ENCODE results near the gene MIER3.

The MIER3 gene

DNA sequence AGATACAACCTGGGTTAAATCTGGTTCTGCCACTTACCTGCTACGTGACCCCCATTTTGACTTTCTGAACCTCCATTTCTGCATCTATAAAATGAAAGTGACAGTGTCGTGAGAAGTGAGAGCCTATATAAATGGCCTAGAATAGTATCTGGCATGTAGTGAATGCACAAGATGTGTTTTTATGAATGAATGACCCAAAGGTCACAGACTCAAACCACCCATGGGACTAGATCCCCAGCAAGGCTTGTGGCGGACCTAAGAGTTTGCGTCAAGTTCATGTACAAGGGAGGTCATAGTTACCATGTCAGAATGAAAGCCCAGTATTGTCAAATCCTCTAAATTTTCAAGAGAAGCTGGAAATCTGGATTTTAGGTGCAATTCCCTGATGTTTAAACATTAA lies 53.7 kb downstream of the MIER3 start:
- DNase-seq (ENCODE audit: low spot score) = no peak

DNA sequence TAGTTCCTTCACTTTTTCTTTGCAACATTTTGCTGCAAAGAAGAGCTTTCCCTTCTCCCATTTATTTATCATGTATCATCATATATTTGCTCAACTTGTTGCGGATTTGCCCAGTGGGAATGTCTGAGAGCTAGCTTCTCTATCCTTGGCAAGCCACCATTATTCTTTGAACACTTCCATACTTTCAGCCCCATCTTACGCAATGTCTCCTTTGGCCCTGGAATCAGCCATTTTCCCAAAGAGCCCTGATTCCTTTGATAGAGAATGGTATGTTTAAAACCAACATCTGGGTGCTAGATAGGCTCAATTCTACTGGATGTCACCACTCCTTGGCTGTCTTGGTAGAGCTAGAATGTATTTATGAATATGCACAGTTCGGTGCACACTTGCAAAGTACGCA lies 55.2 kb downstream of the MIER3 start:
- DNase-seq (ENCODE audit: low spot score) = no peak

DNA sequence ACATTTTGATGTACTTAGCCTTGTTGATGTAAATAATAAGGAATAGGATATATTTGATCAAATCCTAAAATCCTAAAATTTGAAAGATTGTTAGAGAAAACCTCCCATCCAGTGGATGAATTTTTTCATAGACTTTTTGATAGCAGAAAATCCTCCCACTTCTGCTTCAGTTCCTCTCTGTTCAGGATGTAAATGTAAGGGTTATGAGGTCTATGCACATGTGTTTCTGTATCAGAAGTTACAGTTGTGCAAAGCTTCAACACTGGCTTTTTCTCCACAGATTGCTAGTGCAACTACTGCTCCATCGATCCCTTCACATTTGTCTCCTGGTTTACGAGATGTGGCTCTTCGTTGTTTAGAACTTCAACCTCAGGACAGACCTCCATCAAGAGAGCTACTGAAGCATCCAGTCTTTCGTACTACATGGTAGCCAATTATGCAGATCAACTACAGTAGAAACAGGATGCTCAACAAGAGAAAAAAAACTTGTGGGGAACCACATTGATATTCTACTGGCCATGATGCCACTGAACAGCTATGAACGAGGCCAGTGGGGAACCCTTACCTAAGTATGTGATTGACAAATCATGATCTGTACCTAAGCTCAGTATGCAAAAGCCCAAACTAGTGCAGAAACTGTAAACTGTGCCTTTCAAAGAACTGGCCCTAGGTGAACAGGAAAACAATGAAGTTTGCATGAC lies 58.5 kb downstream of the MIER3 start:
- DNase-seq (ENCODE audit: low spot score) = no peak

DNA sequence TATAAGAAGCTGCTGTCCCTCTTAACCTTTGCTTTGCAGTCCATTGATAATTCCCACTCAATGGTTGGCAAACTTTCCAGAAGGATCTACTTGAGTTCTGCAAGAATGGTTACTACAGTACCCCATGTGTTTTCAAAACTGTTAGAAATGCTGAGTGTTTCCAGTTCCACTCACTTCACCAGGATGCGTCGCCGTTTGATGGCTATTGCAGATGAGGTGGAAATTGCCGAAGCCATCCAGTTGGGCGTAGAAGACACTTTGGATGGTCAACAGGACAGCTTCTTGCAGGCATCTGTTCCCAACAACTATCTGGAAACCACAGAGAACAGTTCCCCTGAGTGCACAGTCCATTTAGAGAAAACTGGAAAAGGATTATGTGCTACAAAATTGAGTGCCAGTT lies 70.4 kb downstream of the MIER3 start:
- no peak for DNase-seq (ENCODE audit: low spot score)

DNA sequence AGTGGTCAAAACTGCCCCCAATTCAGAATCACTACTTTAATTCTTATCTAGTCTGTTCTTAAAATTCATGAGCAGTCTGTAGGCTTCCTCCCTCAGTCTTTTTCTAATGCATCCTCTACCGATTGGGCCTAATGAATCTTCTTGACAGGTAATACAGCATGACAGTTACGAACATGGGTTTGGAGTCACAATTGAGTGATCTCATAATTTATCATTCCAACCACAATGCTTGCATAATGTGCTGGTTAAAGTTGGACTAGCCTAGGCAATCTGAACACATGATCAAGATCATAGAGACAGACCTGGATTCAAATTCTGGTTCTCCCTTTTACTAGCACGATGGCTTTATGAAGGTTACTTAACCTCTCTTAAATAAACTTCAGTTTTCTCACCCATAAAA lies 75.6 kb downstream of the MIER3 start:
- no peak for DNase-seq (ENCODE audit: low spot score)

DNA sequence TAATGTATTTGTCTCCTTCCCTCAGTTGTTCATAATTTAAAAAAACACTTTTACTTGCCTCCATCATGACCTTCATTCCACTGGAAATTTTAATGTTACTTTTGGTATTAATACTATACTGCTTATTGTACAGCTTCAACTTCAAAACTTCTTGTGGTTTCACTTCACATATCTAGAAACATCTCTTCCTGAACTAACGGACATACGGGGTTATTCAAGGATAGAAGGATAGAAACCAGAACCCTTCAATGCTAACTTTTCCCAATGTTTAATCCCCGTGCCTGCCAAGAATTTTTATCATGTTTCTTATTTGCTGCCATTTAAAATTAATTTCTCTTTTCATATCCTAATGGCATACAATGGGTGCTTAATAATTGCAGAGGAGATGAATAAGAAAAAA lies 78.9 kb downstream of the MIER3 start:
- DNase-seq (ENCODE audit: low spot score) = no peak

DNA sequence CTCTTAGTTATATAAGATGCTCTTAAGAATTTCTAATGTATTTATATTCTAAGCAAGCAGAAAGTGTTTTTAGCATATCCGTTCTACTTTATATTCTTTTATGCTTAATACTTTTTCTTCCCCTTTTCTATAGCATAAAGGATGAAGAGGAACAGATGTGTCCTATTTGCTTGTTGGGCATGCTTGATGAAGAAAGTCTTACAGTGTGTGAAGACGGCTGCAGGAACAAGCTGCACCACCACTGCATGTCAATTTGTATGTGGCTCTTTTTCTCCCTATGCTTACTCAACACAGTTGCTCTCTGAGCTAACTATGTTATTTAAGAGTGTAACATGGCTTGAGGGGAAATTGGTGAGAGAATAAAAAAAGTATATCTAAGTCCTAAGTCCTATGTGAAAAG lies 80.1 kb downstream of the MIER3 start:
- no peak for DNase-seq (ENCODE audit: low spot score)

All from Ammon's horn (tissue), 1 donor.